GM11168 (cell line): Measurements from ENCODE around the gene WSB1.

ENCODE experiments used
- in situ Hi-C: fragments of 300-500 bp; cut with MboI; formaldehyde crosslinking; loops from one replicate; pipeline ENCODE4 v1.12.0; 2022; ENCODE audit warnings: low sequenced_read_pairs; ENCODE audit not compliant: unreplicated experiment

Gene WSB1

GRCh38 chr17:27332485-27333409 is 38.8 kb downstream of the WSB1 start:
- in situ Hi-C loops = no loop called here

GRCh38 chr17:27333410-27333980 is 39.6 kb downstream of the WSB1 start:
- in situ Hi-C loops = no loop called here

- in situ Hi-C loops = no loop called here
These were observed 42.3 kb downstream of the WSB1 start for GRCh38 chr17:27336184-27336583.

- in situ Hi-C loops = no loop called here
These were observed 44.6 kb downstream of the WSB1 start for GRCh38 chr17:27338536-27338985.

GRCh38 chr17:27339198-27339835 is 45.4 kb downstream of the WSB1 start:
- in situ Hi-C loops = no loop called here

- in situ Hi-C loops = loop anchor here (10.0 kb wide), 1 partner anchor 95 kb away; no protein-coding TSS in a partner anchor
These were observed 46.1 kb downstream of the WSB1 start for GRCh38 chr17:27339836-27340550.

GRCh38 chr17:27340575-27340974 is 46.7 kb downstream of the WSB1 start:
- in situ Hi-C loops = loop anchor here (10.0 kb wide), 1 partner anchor 96 kb away; no protein-coding TSS in a partner anchor

- in situ Hi-C loops = loop anchor here (10.0 kb wide), 1 partner anchor 96 kb away; no protein-coding TSS in a partner anchor
These were observed 47.1 kb downstream of the WSB1 start for GRCh38 chr17:27341041-27341471.

- in situ Hi-C loops = loop anchor here (10.0 kb wide), 1 partner anchor 97 kb away; no protein-coding TSS in a partner anchor
These were observed 48.1 kb downstream of the WSB1 start for GRCh38 chr17:27342059-27342458.

- in situ Hi-C loops = loop anchor here (10.0 kb wide), 1 partner anchor 98 kb away; no protein-coding TSS in a partner anchor
These were observed 49.4 kb downstream of the WSB1 start for GRCh38 chr17:27343294-27343693.

GRCh38 chr17:27343977-27344607 is 50.2 kb downstream of the WSB1 start:
- in situ Hi-C loops = loop anchor here (10.0 kb wide), 1 partner anchor 99 kb away; no protein-coding TSS in a partner anchor

GRCh38 chr17:27345141-27345904 is 51.4 kb downstream of the WSB1 start:
- in situ Hi-C loops = loop anchor here (10.0 kb wide), 1 partner anchor 101 kb away; no protein-coding TSS in a partner anchor

GRCh38 chr17:27346228-27346899 is 52.5 kb downstream of the WSB1 start:
- in situ Hi-C loops = loop anchor here (10.0 kb wide), 1 partner anchor 102 kb away; no protein-coding TSS in a partner anchor

- in situ Hi-C loops = loop anchor here (10.0 kb wide), 1 partner anchor 103 kb away; no protein-coding TSS in a partner anchor
These were observed 54.3 kb downstream of the WSB1 start for GRCh38 chr17:27348196-27348595.

GRCh38 chr17:27349540-27350021 is 55.7 kb downstream of the WSB1 start:
- in situ Hi-C loops = loop anchor here (10.0 kb wide), 1 partner anchor 105 kb away; no protein-coding TSS in a partner anchor

GRCh38 chr17:27351759-27352158 is 57.8 kb downstream of the WSB1 start:
- in situ Hi-C loops = no loop called here

- in situ Hi-C loops = no loop called here
These were observed 58.6 kb downstream of the WSB1 start for GRCh38 chr17:27352448-27353032.
